CD14-positive monocyte (primary cell): ENCODE measurements around the gene TMTC2. TPM values are rescaled to one million over a fixed set of nuclear protein-coding genes. Genes with fewer than 3 reads are reported as not detected.

Experiments
- DNase-seq, 3 donors: peaks; one replicate each; pipeline ENCODE4 v3.0.0-alpha.2; 2011 to 2022
- H2AFZ ChIP-seq: 2 replicates; pipeline ENCODE4 v1.6.0; 2012; ENCODE audit warnings: mild to moderate bottlenecking, low read depth, low read length, inconsistent platforms; ENCODE audit not compliant: insufficient read depth, poor library complexity, severe bottlenecking
- H3K27ac ChIP-seq, 2 donors: 1 replicate in 1 of 2; 2 replicates in 1 of 2; pipeline ENCODE4 v1.5.1; 2012 to 2013; ENCODE audit warnings: low read length in 2 of 2, control low read depth in 1 of 2, inconsistent platforms in 1 of 2, low read depth in 1 of 2, mild to moderate bottlenecking in 1 of 2
- H3K27me3 ChIP-seq, 2 donors: one replicate each; pipeline versions ENCODE4 v1.6.0 to v1.6.1; 2011 to 2013; ENCODE audit warnings: low read length in 2 of 2; ENCODE audit not compliant: control insufficient read depth in 2 of 2, insufficient read depth in 2 of 2
- H3K36me3 ChIP-seq, 2 donors: replicated peaks in 1 of 2; 1 replicate in 1 of 2; 2 replicates in 1 of 2; pipeline versions ENCODE4 v1.5.1 to v1.6.1; 2012 to 2013; ENCODE audit warnings: low read length in 2 of 2, control low read depth in 1 of 2, inconsistent platforms in 1 of 2, mild to moderate bottlenecking in 1 of 2; ENCODE audit not compliant: insufficient read depth in 2 of 2, control insufficient read depth in 1 of 2
- H3K4me1 ChIP-seq, 2 donors: 1 replicate in 1 of 2; 2 replicates in 1 of 2; pipeline versions ENCODE4 v1.5.1 to v1.6.1; 2012 to 2013; ENCODE audit warnings: low read length in 2 of 2, control low read depth in 1 of 2, inconsistent platforms in 1 of 2, mild to moderate bottlenecking in 1 of 2, moderate library complexity in 1 of 2; ENCODE audit not compliant: insufficient read depth in 2 of 2, control insufficient read depth in 1 of 2
- H3K4me2 ChIP-seq: replicated peaks from 2 replicates; pipeline ENCODE3; 2012; ENCODE audit warnings: low read length, moderate library complexity, mild to moderate bottlenecking; ENCODE audit not compliant: poor library complexity, severe bottlenecking; ENCODE audit errors: extremely low read depth
- H3K4me3 ChIP-seq, 3 experiments: fragments of 200-600 bp in 1 of 3; sonication (generic) in 1 of 3; replicated peaks in 1 of 3; 1 replicate in 2 of 3; 2 replicates in 1 of 3; pipeline ENCODE4 v1.5.1; 2011 to 2013; ENCODE audit warnings: low read length in 3 of 3, mild to moderate bottlenecking in 3 of 3, control low read depth in 2 of 3, low read depth in 2 of 3, inconsistent platforms in 1 of 3, moderate library complexity in 1 of 3
- H3K79me2 ChIP-seq: 2 replicates; pipeline ENCODE4 v1.6.0; 2012; ENCODE audit warnings: mild to moderate bottlenecking, control low read depth, inconsistent platforms, low read length, moderate library complexity; ENCODE audit not compliant: insufficient read depth
- H3K9ac ChIP-seq: 2 replicates; pipeline ENCODE4 v1.6.0; 2017; ENCODE audit warnings: low read length, mild to moderate bottlenecking; ENCODE audit not compliant: insufficient read depth, poor library complexity, severe bottlenecking
- H3K9me3 ChIP-seq, 2 donors: replicated peaks in 1 of 2; 1 replicate in 1 of 2; 2 replicates in 1 of 2; pipeline versions ENCODE4 v1.5.1 to v1.6.1; 2012 to 2013; ENCODE audit warnings: low read length in 2 of 2, control low read depth in 1 of 2; ENCODE audit not compliant: control insufficient read depth in 1 of 2, insufficient read depth in 1 of 2
- H4K20me1 ChIP-seq: 2 replicates; pipeline ENCODE4 v1.6.0; 2012; ENCODE audit warnings: mild to moderate bottlenecking, low read length, control low read depth, moderate library complexity; ENCODE audit not compliant: insufficient read depth
- H3K27ac Mint-ChIP-seq, 7 donors: one replicate each; pipeline ENCODE4 v1.8.0; 2020; ENCODE audit warnings: mild to moderate bottlenecking in 7 of 7, mixed read lengths in 7 of 7, moderate library complexity in 6 of 7, inconsistent platforms in 2 of 7
- H3K27me3 Mint-ChIP-seq, 3 donors: one replicate each; pipeline ENCODE4 v1.8.0; 2021 to 2022; ENCODE audit warnings: low read depth in 3 of 3, mild to moderate bottlenecking in 3 of 3, mixed read lengths in 3 of 3, moderate library complexity in 3 of 3, inconsistent platforms in 1 of 3
- H3K36me3 Mint-ChIP-seq, 2 donors: one replicate each; pipeline ENCODE4 v1.8.0; 2020; ENCODE audit warnings: mixed read lengths in 2 of 2, inconsistent platforms in 1 of 2, mild to moderate bottlenecking in 1 of 2
- H3K4me1 Mint-ChIP-seq: one replicate; pipeline ENCODE4 v1.8.0; 2020; ENCODE audit warnings: mild to moderate bottlenecking, mixed read lengths
- H3K4me3 Mint-ChIP-seq, 2 donors: one replicate each; pipeline ENCODE4 v1.8.0; 2020; ENCODE audit warnings: mild to moderate bottlenecking in 2 of 2, mixed read lengths in 2 of 2, moderate library complexity in 1 of 2
- H3K9me3 Mint-ChIP-seq, 7 donors: one replicate each; pipeline ENCODE4 v1.8.0; 2020 to 2022; ENCODE audit warnings: mixed read lengths in 7 of 7, mild to moderate bottlenecking in 6 of 7, moderate library complexity in 6 of 7, inconsistent platforms in 2 of 7
- WGBS: methylation state at CpG from one replicate; pipeline ENCODE4 v1.1.5; 2013; ENCODE audit warnings: missing lambda C conversion rate; ENCODE audit not compliant: insufficient coverage; 5-methylcytosine and 5-hydroxymethylcytosine counted together
- intact Hi-C, 2 donors: fragments of 100-400 bp; cut with micrococcal nuclease; formaldehyde crosslinking; loops; one replicate each; pipeline versions ENCODE4 v1.15.0 to v1.15.1; 2023
- polyA plus RNA-seq, 3 donors: library from polyadenylated mRNA; depleted of rRNA in 1 of 3; unstranded in 2 of 3; stranded (reverse) in 1 of 3; fragments of 300-500 nt in 2 of 3; fragments of >200 nt in 1 of 3; fragmentation: Illumina TruSeq in 2 of 3; gene quantifications; 1 replicate in 2 of 3; 2 replicates in 1 of 3; pipeline ENCODE4 v1.2.3, GENCODE V29; 2012 to 2021
- TF ChIP-seq, protein P1 (sequence below): fragments of 200-600 bp; IDR thresholded peaks from one replicate; pipeline ENCODE4 v1.8.0; 2022; ENCODE audit warnings: antibody characterized with exemption, mild to moderate bottlenecking

The TMTC2 gene
- polyA plus RNA-seq, 3 donors: 2.5 to 15.7 (median 3.3) TPM

DNA sequence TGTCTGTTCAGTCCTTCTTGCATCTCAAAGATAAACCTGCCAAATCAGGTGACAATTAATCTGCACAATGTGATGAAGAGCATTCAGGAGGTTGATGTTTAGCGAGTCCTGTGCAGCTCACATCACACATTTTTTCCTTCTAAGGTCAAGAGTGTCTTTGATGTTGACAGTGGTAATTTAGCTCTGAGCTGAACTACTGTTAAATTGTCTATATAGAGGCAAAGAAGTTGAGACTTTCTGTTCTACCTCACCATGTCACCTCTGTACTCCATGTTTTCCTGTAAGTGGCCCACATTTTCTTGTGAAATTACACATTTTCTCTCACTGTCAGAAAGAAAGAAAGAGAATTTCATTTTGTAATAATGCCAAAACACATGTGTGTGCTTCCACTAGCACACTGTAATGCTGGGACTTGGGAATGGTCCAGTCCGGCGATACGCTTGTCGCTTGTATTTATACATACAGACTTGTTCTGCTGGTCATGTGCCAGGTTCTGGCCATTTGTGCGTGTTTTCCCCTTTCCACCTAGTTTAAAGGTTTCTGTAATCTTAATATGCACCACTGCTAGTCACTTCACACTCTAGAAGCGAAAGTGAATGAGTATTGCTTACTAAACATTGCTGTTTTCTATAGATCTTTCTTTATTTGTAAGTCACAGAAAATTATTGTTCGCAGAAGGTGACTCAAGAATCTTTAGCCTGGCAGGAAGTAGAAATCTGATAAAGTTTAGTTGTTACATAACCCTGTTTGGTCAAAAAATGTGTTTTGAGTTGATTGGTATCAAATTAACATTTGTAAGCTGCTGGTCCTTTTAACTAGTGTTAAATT lies 328.9 kb downstream of the TMTC2 start:
- Mint-ChIP-seq H3K4me1 (peaks cover 15% of the 10 kb centered on the region), H3K27ac (peak overlapping the region in 2 of 7 donors; percentile 3 to 48), H3K36me3 (peaks cover 44 to 66% of the 10 kb centered on the region in 2 donors), H3K27me3 (no peaks in the 10 kb centered on the region), H3K4me3 (peak overlapping the region; percentile 47 to 55), H3K9me3 (peaks cover under 1 to 10% (median 7%) of the 10 kb centered on the region in 7 donors)
- Histone ChIP-seq H3K4me1 (peaks cover 5 to 13% of the 10 kb centered on the region in 2 donors), H3K4me2 (peak overlapping the region; percentile 55), H3K4me3 (peak overlapping the region; percentile 14 to 48 (median 36)), H3K36me3 (peaks cover 18 to 38% of the 10 kb centered on the region in 2 donors), H3K27ac (peak overlapping the region in 1 of 2 donors; percentile 56), H3K27me3 (no peaks in the 10 kb centered on the region), H3K9me3 (peaks cover 5 to 9% of the 10 kb centered on the region in 2 donors), H3K9ac (peak overlapping the region; percentile 31), H3K79me2 (no peaks in the 10 kb centered on the region), H4K20me1 (no peaks in the 10 kb centered on the region), H2AFZ (peak overlapping the region; percentile 29)
- intact Hi-C loops: no loop called here
- 20% methylated on average over 4 of the region's 8 CpGs for WGBS
- DNase-seq: no peak
- TF ChIP-seq, protein P1, sequence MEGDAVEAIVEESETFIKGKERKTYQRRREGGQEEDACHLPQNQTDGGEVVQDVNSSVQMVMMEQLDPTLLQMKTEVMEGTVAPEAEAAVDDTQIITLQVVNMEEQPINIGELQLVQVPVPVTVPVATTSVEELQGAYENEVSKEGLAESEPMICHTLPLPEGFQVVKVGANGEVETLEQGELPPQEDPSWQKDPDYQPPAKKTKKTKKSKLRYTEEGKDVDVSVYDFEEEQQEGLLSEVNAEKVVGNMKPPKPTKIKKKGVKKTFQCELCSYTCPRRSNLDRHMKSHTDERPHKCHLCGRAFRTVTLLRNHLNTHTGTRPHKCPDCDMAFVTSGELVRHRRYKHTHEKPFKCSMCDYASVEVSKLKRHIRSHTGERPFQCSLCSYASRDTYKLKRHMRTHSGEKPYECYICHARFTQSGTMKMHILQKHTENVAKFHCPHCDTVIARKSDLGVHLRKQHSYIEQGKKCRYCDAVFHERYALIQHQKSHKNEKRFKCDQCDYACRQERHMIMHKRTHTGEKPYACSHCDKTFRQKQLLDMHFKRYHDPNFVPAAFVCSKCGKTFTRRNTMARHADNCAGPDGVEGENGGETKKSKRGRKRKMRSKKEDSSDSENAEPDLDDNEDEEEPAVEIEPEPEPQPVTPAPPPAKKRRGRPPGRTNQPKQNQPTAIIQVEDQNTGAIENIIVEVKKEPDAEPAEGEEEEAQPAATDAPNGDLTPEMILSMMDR: no peak

DNA sequence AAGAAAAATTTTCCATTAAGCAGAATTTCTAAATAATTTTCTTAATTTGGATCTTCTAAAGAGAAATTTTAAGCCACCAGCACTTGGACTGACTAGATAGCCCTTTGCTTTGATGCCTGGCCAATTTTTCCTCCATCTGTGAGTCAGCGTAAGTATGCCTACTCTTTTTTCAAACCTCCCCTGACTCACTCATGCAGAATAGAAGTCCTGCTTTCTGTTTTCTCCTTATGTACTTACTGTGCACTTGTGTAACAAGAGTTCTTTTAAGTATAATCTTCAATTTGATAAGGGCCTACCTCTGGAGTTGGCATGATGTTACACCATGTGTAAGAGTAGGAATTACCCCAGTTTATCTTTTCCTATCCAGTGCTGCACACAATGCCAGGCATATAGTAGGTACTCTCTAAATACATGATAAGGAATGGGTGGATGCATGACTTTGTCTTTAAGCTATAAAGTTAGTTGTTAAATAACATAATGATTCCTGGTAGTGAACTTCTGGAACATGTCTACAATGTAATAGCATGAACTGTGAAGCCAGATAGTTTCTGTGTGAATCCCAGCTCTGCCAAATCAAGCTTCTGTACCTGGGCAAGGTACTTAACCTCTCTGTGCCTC lies 329.6 kb downstream of the TMTC2 start:
- Mint-ChIP-seq H3K27ac (peak overlapping the region in 1 of 7 donors; percentile 48), H3K36me3 (peaks cover 44 to 63% of the 10 kb centered on the region in 2 donors), H3K4me1 (peaks cover 15% of the 10 kb centered on the region), H3K4me3 (peak overlapping the region; percentile 47 to 55), H3K9me3 (peaks cover 0 to 11% (median 3%) of the 10 kb centered on the region in 7 donors), H3K27me3 (no peaks in the 10 kb centered on the region)
- Histone ChIP-seq H3K27me3 (no peaks in the 10 kb centered on the region), H3K4me3 (peak overlapping the region in 2 of 3 experiments; percentile 36 to 48), H4K20me1 (no peaks in the 10 kb centered on the region), H2AFZ (no peak overlapping the region), H3K4me1 (peaks cover 5 to 13% of the 10 kb centered on the region in 2 donors), H3K27ac (peak overlapping the region in 1 of 2 donors; percentile 56), H3K36me3 (peaks cover 15 to 34% of the 10 kb centered on the region in 2 donors), H3K9me3 (peaks cover 0 to 2% of the 10 kb centered on the region in 2 donors), H3K4me2 (peak overlapping the region; percentile 55), H3K9ac (no peak overlapping the region), H3K79me2 (no peaks in the 10 kb centered on the region)
- intact Hi-C loops: no loop called here
- WGBS: no CpG with 5 or more reads among the region's 1 CpG
- DNase-seq: peak; percentile 15 to 31 (median 17)
- TF ChIP-seq, protein P1: no peak
